ENCODE measurements around the gene SLC7A6.
"Not testable (repeated sequence)": the region's sequence is repeated elsewhere in the genome, so short reads cannot be mapped to it uniquely, and the experiment has no call there.

SLC7A6 gene

DNA sequence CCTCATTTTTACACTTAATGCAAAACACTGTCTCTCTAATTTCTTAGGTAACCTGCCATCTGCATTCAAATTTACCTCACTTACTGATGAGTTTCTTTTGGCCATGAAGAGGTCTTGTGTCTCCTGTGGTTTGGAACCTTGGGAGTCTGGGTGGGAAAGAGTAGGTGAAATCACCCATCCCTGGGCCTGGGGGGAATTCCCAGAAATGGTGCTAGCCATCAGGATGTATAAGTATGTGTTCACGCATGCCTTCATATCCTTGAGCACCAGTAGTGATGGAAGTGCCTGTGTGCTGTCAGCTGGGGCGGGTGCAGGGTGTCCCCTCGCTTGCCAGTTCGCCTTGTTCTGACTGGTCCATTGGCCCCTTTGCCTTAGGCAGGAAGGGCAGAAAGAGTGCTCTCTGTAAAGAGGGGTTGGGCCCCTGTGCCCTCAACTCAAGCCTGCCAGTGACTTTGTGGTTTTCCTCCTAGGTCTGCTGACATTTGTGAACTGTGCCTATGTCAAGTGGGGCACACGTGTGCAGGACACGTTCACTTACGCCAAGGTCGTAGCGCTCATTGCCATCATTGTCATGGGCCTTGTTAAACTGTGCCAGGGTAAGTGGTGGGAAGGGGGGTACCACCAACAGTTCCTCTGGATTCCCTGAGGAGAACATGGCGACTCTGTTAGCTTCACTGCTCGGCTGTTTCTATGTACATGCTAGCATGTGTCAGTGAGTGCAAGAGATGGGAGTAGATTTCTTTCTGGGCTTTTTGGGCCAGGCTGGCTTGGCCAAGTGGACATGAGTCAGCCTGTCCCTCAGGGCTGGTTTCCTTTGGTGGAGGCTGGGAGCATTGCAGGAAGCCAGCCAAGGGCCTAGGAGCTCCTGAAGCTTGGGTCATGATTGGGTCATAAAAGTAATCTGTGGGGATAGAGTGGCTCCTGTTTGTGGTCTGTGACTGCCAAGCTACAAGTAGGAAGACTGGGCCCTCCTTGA, 23.2 kb downstream of the SLC7A6 start:
- peak; percentile 67 for DNase-seq (ENCODE audit: low read depth)
- TF ChIP-seq CTCF (IDR thresholded peaks at IDR 0.05; ENCODE audit: insufficient read depth, low read depth, low read length, missing control alignments): no peak
- H3K4me3 ChIP-seq (ENCODE audit: low read length): no peak overlapping the region

DNA sequence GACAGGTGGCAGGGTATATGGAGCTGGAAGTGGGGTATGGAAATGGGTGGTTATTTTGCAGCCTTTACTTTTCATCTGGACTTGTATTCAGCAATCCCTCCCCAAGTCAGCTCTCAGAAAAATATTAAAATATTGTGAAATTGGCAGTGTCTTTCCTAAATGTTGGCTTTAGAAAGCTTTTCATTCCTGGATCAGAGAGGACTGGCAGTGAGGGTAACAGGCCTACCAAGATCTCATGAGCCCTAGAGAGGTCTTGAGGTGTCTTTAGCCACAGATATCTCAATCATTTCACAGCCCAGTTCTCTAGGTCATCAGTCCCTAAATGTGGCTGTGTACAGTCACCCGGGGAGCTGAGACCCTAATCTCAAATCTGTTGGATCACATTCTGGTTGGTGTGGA, 23.9 kb downstream of the SLC7A6 start:
- no peak overlapping the region for H3K4me3 ChIP-seq (ENCODE audit: low read length)
- no peak for DNase-seq (ENCODE audit: low read depth)
- TF ChIP-seq CTCF (IDR thresholded peaks at IDR 0.05; ENCODE audit: insufficient read depth, low read depth, low read length, missing control alignments): no peak

GRCh38 chr16:68288796-68289195, 24.5 kb downstream of the SLC7A6 start:
- not testable (repeated sequence) for DNase-seq (ENCODE audit: low read depth); H3K4me3 ChIP-seq (ENCODE audit: low read length)

DNA sequence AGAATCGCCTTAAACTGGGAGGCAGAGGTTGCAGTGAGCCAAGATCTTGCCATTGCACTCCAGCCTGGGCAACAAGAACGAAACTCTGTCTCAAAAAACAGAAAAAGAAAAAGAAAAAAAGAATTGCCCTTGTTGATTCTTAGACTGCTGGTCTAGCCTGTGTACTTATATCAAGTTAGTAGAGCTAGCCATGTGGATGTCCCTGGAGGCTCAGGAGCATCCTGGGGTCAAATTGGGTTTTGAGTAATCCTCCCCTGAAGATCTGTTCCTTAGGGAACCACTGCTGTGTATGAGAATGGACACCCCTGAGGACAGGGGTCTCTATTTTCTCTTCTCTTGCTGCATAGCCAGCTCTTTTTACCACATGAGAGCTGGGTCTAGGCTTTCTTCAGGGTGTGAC, 24.9 kb downstream of the SLC7A6 start:
- H3K4me3 ChIP-seq (ENCODE audit: low read length): no peak overlapping the region
- TF ChIP-seq CTCF (IDR thresholded peaks at IDR 0.05; ENCODE audit: insufficient read depth, low read depth, low read length, missing control alignments): no peak
- DNase-seq (ENCODE audit: low read depth): no peak

DNA sequence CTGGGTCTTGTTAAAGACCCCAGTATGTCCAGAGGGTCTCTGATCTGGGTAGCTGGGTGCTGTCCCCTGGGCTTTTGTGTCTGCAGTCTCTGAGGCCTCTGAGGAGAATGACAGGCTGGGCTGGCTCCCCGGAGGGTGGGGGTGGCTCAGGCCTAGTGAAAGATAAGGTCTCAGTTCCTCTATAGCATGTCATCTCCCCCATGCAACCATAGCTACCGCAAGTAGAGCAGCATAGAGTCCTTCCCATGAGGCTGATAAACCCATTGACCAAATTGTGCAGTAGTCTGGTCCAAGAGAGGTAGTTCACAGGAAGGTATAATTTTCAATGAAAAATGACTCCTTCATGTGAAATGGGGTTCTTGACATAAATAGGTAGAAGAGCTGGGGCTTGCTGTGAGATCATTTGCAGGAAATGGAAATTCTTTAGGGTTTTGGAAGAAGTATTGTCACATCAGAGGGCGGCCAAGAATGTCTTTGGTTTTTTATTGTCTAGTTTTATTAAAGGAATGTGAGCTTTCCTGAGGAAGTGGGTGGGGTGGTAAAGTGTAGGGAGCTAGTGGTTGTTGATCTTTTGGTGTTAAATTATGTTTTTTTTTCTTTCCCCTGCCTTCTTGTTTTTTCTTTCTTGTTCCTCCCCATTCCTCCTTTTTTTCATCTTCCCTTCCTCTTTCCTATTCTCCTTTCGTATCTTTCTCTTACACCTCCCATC, 25.4 kb downstream of the SLC7A6 start:
- H3K4me3 ChIP-seq (ENCODE audit: low read length): no peak overlapping the region
- no peak for TF ChIP-seq CTCF (IDR thresholded peaks at IDR 0.05; ENCODE audit: insufficient read depth, low read depth, low read length, missing control alignments)
- no peak for DNase-seq (ENCODE audit: low read depth)

DNA sequence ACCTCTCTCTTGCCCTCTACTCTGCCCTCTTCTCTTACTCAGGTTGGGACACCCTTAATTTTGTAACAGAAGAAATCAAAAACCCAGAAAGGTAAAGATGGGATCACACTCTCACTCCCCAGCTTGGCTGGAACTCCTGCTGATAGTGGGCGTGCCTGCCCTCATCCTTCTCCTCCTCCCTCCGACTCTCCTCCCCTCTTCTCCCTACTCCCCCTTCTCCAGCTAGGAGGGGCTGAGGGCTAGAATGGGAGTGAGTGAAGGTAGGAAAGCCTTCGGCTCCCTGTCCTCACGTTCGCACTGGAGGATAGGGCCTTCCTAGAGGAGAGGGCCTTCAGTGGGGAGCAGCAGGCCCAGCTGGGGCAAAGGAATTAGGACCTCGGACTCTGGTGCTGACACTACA, 26.1 kb downstream of the SLC7A6 start:
- no peak for DNase-seq (ENCODE audit: low read depth)
- H3K4me3 ChIP-seq (ENCODE audit: low read length): no peak overlapping the region
- TF ChIP-seq CTCF (IDR thresholded peaks at IDR 0.05; ENCODE audit: insufficient read depth, low read depth, low read length, missing control alignments): no peak

GRCh38 chr16:68291227-68291626, 26.9 kb downstream of the SLC7A6 start:
- no peak for TF ChIP-seq CTCF (IDR thresholded peaks at IDR 0.05; ENCODE audit: insufficient read depth, low read depth, low read length, missing control alignments)
- no peak overlapping the region for H3K4me3 ChIP-seq (ENCODE audit: low read length)
- no peak for DNase-seq (ENCODE audit: low read depth)

All from epithelial cell of esophagus (primary cell).